Stimulated activated CD4-positive, alpha-beta T cell treated with anti-CD3 and anti-CD28 coated beads, Interleukin-1b, Interleukin-23, amount 100 ng/mL, for 4 hours (primary cell): ENCODE results near the gene NUMA1.

Source experiments
- DNase-seq, 2 donors: peaks; one replicate each; pipeline ENCODE4 v3.0.0-alpha.2; 2020; ENCODE audit warnings: low read depth in 2 of 2

Gene NUMA1

DNA sequence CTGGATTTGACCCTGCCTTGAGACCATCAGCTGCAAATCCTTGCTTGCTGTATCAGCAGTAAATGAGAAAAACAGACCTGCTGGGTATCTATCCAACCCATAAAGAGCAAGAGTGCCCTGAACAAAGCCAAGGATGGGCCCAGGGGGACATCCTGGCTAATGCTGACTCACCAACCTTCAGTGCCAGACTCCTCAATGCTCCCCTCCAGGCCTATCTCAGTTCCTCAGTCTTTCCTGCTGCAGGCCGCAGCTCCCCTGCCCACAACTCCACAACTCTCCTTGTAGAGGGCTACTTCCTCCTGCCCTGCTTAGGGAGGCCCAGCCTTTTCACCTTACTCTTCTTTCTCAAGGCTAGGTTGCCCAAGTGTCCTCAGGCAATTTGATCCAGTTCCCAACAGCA is 20.1 kb upstream of the NUMA1 start:
- DNase-seq = no peak

GRCh38 chr11:72100009-72100408 is 19.7 kb upstream of the NUMA1 start:
- no peak for DNase-seq

DNA sequence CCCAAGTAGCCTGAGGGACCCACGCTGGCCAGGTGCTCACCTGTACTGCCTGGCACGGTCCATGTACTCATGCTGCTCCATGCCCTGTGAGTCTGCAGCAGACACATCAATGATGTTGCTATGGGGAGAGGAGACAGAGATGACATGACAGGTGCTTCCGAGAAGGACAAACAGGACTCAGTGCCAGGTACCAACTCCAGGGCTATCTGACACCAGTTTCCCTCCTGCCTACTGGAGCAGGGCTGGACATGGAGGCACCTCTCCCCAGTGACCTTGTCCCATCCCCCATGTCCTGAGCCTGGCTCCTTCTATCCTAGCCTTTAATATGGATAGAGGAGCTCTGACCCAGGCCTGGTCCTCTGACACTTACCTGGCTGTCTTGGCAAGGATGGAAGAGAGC is 18.4 kb upstream of the NUMA1 start:
- DNase-seq = no peak

DNA sequence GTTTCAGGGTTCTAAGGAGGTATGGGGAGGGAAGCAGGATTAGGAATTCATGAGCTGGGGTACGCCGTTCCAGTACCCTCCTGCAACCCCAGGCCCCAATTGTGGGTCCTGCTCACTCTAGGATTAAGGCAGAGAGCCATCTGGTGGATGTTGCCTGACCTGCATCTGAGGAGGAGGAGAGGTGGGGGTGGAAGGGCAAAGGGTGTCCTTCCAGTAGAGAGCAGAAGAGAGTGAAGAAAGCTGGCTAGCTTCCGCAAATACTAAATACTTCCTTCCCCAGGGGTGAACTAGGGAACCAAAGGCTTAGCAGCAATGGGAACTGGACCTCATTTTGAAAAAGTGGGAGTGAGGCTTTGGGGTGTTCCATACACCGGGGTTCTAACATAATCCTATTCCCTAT is 10.9 kb upstream of the NUMA1 start:
- peak; percentile 48 to 56 for DNase-seq

- DNase-seq = no peak
Observed at GRCh38 chr11:72088076-72088808, 7.9 kb upstream of the NUMA1 start.

DNA sequence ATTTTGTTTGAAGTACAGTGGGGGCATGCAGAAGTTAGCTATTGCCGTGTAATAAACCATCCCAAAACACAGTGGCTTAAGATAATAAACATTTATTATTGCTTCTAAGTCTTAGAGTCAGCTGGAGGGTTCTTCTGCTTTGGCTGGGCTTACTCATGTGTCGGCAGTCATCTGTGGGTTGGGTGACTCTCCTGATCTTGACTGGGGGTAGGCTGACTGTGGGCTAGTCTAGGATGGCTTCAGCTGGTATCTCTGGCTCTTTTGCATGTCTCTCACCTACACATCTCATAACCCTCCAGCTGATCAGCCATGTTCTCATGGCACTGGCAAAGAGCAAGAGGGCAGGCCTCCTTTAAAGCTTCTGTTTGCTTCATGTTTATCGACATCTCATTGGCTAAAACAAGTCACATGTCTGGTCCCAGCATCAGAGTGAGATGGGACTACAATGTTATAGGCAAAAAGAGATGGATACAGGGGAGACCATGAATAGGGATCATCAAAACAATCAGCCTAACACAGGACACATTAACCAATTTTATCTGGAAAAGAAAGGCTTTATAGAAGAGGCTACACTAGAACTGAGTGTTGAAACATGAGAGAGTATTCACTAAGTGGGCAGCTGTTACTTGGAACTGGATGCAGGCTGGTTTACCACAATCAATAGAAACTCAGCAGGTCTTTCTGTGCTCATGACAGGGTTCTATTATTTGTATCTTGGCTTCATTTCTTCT is 5.4 kb upstream of the NUMA1 start:
- no peak for DNase-seq

- DNase-seq = no peak
Observed at GRCh38 chr11:72084965-72085364, 4.6 kb upstream of the NUMA1 start.

- no peak for DNase-seq
Observed at GRCh38 chr11:72084076-72084475, 3.7 kb upstream of the NUMA1 start.

DNA sequence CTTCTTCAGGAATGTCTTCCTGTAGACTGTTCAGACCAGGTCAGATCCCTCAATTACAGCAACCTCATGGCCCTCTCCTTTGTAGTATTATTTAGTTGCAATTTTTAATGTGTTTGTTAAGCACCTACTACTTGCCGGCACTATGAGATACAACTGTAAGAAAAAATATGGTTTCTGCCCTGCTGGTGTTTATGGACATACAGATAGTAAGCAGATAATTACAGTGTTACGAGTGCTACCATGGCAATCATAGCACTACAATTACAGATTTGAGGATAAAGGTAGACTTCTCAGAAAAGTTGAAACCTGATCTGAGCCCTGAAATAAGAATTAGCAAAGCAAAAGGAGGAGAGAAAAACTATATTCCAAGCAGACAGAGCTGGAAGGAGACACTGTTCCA is 3.1 kb upstream of the NUMA1 start:
- DNase-seq = no peak

GRCh38 chr11:72081821-72082453 is 1.6 kb upstream of the NUMA1 start:
- DNase-seq = no peak

DNA sequence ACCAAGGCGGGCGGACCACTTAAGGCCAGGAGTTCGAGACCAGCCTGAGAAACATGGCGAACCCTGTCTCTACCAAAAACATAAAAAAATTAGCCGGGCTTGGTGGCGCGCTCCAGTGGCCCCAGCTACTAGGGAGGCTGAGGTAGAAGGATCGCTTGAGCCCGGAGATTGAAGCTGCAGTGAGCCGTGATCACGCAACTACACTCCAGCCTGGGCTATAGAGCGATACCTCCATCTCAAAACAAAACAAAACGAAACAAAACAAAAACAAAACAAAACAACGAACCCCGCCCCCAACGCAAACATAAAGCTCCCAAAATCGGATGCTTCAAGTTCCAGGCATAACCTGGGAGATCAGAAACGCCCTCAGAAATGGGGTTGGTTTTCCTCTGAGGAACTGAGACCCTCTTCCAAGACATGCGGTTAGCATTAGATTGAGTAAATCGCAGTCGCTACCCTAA is 872 bp upstream of the NUMA1 start:
- no peak for DNase-seq

DNA sequence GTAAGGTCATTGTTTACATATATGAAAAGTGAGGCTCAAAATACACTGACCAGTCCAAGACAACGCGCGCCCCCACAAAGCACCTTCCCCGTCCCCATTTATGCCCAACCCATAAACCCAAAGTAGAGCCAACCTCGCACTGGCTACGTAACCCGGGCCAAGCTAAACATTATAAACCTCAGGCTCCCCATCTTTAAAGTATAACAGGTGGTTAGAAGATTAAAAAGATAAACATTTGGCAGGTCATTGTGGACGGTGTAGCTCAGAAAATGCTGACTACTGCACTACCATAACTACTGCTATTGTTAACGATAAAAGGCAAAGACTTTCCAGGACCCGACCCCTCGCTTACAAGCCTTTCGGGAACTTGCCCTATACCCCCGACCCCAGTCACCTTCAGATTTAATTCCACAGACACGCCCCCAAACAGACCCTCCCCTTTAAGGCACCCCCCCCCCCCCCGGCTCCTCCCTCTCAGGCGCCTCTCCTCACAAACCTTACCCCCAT is 470 bp downstream of the NUMA1 start:
- DNase-seq = no peak

DNA sequence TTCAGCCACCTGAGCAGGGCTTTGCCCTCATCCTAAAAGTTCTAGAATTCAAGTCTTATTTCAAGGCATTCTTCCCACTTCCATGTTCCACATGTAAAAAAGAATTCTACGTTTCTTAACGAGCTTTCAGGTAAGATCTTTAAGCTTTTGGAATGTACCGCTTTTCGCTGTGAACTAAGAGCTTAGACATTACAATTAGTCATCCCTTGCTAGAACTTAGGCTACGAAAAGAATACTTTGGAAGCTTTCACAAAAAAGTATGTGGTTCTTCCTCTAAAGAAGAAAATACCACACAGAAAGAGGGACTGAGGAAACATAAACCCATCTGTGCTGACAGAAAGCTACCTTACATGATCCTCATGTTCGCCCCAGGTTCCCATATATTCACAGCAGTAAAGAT is 1.9 kb downstream of the NUMA1 start:
- no peak for DNase-seq

DNA sequence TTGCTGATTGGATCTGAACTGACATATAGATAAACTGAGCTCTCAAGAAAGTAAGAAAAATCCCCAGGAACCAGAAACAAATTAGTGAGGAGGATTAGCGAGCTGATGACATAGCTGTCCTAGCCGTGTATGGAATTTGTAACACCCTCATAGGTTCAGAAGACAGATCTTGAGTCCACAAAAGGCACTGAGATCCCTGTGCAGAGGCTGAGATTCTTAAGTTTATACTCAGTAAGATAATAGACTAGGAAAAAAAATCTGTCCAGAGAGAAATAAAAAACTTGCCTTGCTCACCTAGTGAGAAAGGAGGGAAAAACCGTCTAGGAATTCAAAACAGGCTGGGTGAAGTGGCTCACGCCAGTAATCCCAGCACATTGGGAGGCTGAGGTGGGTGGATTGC is 4.6 kb downstream of the NUMA1 start:
- DNase-seq = no peak

DNA sequence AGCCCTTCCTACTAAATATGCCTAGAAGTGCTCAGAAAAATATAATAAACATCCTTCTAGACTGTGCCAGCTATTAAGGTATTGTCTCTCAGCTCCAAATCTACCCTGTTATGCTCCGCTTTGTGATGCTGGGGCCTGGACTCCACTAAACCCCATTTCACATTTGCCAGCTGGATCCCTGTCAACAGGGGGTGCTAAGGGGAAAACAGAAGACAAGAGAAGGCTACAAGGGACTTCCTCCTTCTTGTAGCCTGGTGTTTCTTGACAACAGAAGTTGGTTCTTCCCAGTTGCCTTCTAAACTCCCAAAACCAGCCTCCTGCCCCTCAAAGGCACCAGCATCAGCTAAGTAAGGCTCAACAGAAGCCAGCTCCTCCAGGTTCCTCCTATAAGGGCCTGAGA is 5.2 kb downstream of the NUMA1 start:
- no peak for DNase-seq

DNA sequence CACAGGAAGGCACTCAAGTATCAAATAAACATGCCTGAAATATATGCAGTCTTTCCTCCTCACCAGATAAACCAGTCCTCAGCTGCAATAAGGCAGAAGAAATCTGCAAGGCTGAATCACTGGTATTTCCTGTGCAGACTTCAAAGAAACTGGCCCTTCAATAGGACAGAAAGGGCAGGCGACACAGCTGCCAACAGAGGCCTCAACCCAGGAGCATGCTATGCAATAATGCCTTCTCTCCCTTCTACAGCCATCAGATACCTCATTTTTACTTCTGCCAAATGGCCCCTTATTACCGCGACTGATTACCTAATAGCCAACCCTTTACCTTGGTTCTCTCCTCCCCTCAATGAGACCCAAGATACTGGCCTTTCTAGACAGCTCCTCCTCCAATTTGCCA is 8.0 kb downstream of the NUMA1 start:
- DNase-seq = no peak

- DNase-seq = no peak
Observed at GRCh38 chr11:72070491-72070890, 9.9 kb downstream of the NUMA1 start.

- DNase-seq = no peak
Observed at GRCh38 chr11:72069787-72070251, 10.5 kb downstream of the NUMA1 start.

GRCh38 chr11:72069200-72069599 is 11.1 kb downstream of the NUMA1 start:
- DNase-seq = no peak

DNA sequence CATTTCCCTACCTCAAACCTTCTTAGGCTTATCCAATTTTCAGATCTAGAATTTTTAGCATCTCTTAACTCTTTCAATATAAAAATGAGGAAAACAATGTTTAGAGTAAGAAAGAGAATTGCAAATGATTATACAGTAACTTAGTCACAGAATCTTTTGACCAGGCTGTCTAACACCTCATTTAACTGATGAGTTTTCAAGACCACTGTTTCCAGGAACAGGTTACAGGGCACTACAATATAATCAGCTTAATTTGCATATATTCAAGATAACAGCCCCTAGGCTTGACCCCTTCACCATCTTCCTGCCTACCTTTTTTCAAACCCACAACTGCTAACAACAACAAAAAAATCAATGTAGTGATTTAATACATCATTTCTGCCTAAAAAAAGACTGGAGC is 12.7 kb downstream of the NUMA1 start:
- no peak for DNase-seq

- no peak for DNase-seq
Observed at GRCh38 chr11:72067266-72067665, 13.1 kb downstream of the NUMA1 start.

- DNase-seq = no peak
Observed at GRCh38 chr11:72066855-72067254, 13.5 kb downstream of the NUMA1 start.
